IMR-90 (cell line): ENCODE results near the gene STK40. TPM values are rescaled to one million over a fixed set of nuclear protein-coding genes. Genes with fewer than 3 reads are reported as not detected.
A peak's percentile ranks its signal among the peaks of the same experiment; 100 is the strongest.

Experiments
- ATAC-seq: fragments of 200-7000 bp; cut with Tn5 transposase; 2 replicates; pipeline ENCODE4 v1.9.1; 2020; ENCODE audit warnings: low read depth, mild to moderate bottlenecking, moderate library complexity
- BruUV-seq: library from RNA; stranded (reverse); fragments of 400-500 nt; replicated peaks from 2 replicates; lab custom pipeline; 2021; lab: Mats Ljungman, UMichigan
- CTCF ChIA-PET: fragments of 300-600 bp; formaldehyde crosslinking; extraction: SDS; loops from one replicate; lab custom pipeline; 2021; ENCODE audit warnings: antibody characterized with exemption; lab: Yijun Ruan, JAX
- POLR2A ChIA-PET: fragments of 300-600 bp; sonication (Branson Sonifier 250); formaldehyde crosslinking; loops from one replicate; lab custom pipeline; 2022; ENCODE audit warnings: antibody characterized with exemption; ENCODE audit not compliant: unreplicated experiment; lab: Charles Lee
- DNase-seq: peaks from one replicate; pipeline ENCODE4 v3.0.0; 2013
- H2AFZ ChIP-seq: replicated peaks from 2 replicates; pipeline ENCODE3; 2013; ENCODE audit warnings: low read length, mild to moderate bottlenecking; ENCODE audit not compliant: poor library complexity
- H2AK5ac ChIP-seq: 2 replicates; pipeline ENCODE4 v1.6.1; 2013; ENCODE audit warnings: low read depth, low read length, inconsistent platforms
- H2AK9ac ChIP-seq: replicated peaks from 2 replicates; pipeline ENCODE3; 2013; ENCODE audit warnings: mild to moderate bottlenecking, low read depth, low read length, moderate library complexity; ENCODE audit not compliant: poor library complexity
- H2BK120ac ChIP-seq: 2 replicates; pipeline ENCODE4 v1.6.1; 2013; ENCODE audit warnings: low read depth, low read length, inconsistent platforms
- H2BK15ac ChIP-seq: 3 replicates; pipeline ENCODE4 v1.6.1; 2013; ENCODE audit warnings: low read depth, low read length, inconsistent platforms
- H2BK20ac ChIP-seq: 2 replicates; pipeline ENCODE4 v1.6.1; 2013; ENCODE audit warnings: low read depth, mild to moderate bottlenecking, inconsistent platforms, low read length, moderate library complexity
- H2BK5ac ChIP-seq: 2 replicates; pipeline ENCODE4 v1.6.1; 2013; ENCODE audit warnings: mild to moderate bottlenecking, low read depth, low read length, inconsistent platforms; ENCODE audit not compliant: poor library complexity, severe bottlenecking
- H3K14ac ChIP-seq: replicated peaks from 2 replicates; pipeline ENCODE4 v1.6.1; 2013; ENCODE audit warnings: low read depth, low read length, inconsistent platforms
- H3K18ac ChIP-seq: 2 replicates; pipeline ENCODE4 v1.6.1; 2013; ENCODE audit warnings: low read depth, low read length, control low read depth
- H3K23ac ChIP-seq: 2 replicates; pipeline ENCODE4 v1.6.1; 2013; ENCODE audit warnings: low read depth, low read length, inconsistent platforms
- H3K27ac ChIP-seq: 2 replicates; pipeline ENCODE4 v1.5.1; 2013; ENCODE audit warnings: mild to moderate bottlenecking, control low read depth, low read length; ENCODE audit not compliant: insufficient read depth
- H3K27me3 ChIP-seq: 2 replicates; pipeline ENCODE4 v1.6.1; 2013; ENCODE audit warnings: low read length; ENCODE audit not compliant: control insufficient read depth, insufficient read depth
- H3K36me3 ChIP-seq: 2 replicates; pipeline ENCODE4 v1.6.1; 2013; ENCODE audit warnings: low read length, mixed read lengths; ENCODE audit not compliant: control insufficient read depth, insufficient read depth
- H3K4ac ChIP-seq: 2 replicates; pipeline ENCODE4 v1.6.1; 2013; ENCODE audit warnings: low read depth, low read length, inconsistent platforms
- H3K4me1 ChIP-seq: 2 replicates; pipeline ENCODE4 v1.6.1; 2013; ENCODE audit warnings: low read length, mixed read lengths; ENCODE audit not compliant: control insufficient read depth, insufficient read depth
- H3K4me2 ChIP-seq: 2 replicates; pipeline ENCODE4 v1.6.1; 2013; ENCODE audit warnings: low read depth, mild to moderate bottlenecking, control low read depth, low read length, moderate library complexity
- H3K4me3 ChIP-seq: 2 replicates; pipeline ENCODE4 v1.5.1; 2013; ENCODE audit warnings: low read depth, mild to moderate bottlenecking, control low read depth, low read length, moderate library complexity; ENCODE audit not compliant: insufficient read depth
- H3K56ac ChIP-seq: 2 replicates; pipeline ENCODE4 v1.6.1; 2013; ENCODE audit warnings: low read length, inconsistent platforms; ENCODE audit not compliant: insufficient read depth; ENCODE audit errors: extremely low read depth
- H3K79me1 ChIP-seq, 2 experiments: 2 replicates each; pipeline ENCODE4 v1.6.1; 2013; ENCODE audit warnings: low read length in 2 of 2, inconsistent platforms in 1 of 2, low read depth in 1 of 2
- H3K9ac ChIP-seq: 2 replicates; pipeline ENCODE4 v1.6.1; 2013; ENCODE audit warnings: low read depth, low read length, control low read depth
- H3K9me1 ChIP-seq: 2 replicates; pipeline ENCODE4 v1.6.1; 2013; ENCODE audit warnings: low read length, inconsistent platforms; ENCODE audit not compliant: insufficient read depth
- H3K9me3 ChIP-seq: 2 replicates; pipeline ENCODE4 v1.6.1; 2013; ENCODE audit warnings: low read length; ENCODE audit not compliant: control insufficient read depth, insufficient read depth
- H4K20me1 ChIP-seq: 2 replicates; pipeline ENCODE4 v1.6.1; 2013; ENCODE audit warnings: low read length, inconsistent platforms; ENCODE audit not compliant: insufficient read depth
- H4K5ac ChIP-seq: 2 replicates; pipeline ENCODE4 v1.6.1; 2013; ENCODE audit warnings: mild to moderate bottlenecking, low read depth, low read length, control low read depth
- H4K8ac ChIP-seq, 2 experiments: 2 replicates each; pipeline ENCODE4 v1.6.1; 2013; ENCODE audit warnings: low read depth in 2 of 2, low read length in 2 of 2, control low read depth in 1 of 2, inconsistent platforms in 1 of 2
- H4K91ac ChIP-seq: 2 replicates; pipeline ENCODE4 v1.6.1; 2013; ENCODE audit warnings: low read depth, low read length, inconsistent platforms; ENCODE audit not compliant: insufficient read depth
- CEBPB ChIP-seq: IDR thresholded peaks from 2 replicates; pipeline ENCODE4 v1.6.1; 2012; ENCODE audit warnings: low read depth, low read length, improper control_type of control experiment
- CHD1 ChIP-seq: IDR thresholded peaks from 2 replicates; pipeline ENCODE4 v1.6.1; 2012; ENCODE audit warnings: low read depth, low read length, improper control_type of control experiment
- ELK1 ChIP-seq: fragments of 150-350 bp; IDR thresholded peaks from 2 replicates; pipeline ENCODE4 v1.6.1; 2016; ENCODE audit warnings: low read depth, mild to moderate bottlenecking, low read length, moderate library complexity, borderline replicate concordance
- FOS ChIP-seq: fragments of 150-350 bp; IDR thresholded peaks from 2 replicates; pipeline ENCODE4 v1.6.1; 2016; ENCODE audit warnings: low read depth, low read length
- MAFK ChIP-seq: IDR thresholded peaks from 2 replicates; pipeline ENCODE4 v1.6.1; 2012; ENCODE audit warnings: low read depth, low read length, improper control_type of control experiment
- MAZ ChIP-seq: IDR thresholded peaks from 2 replicates; pipeline ENCODE4 v1.6.1; 2012; ENCODE audit warnings: low read depth, mild to moderate bottlenecking, low read length, improper control_type of control experiment, moderate library complexity, borderline replicate concordance
- MXI1 ChIP-seq: IDR thresholded peaks from 2 replicates; pipeline ENCODE4 v1.6.1; 2012; ENCODE audit warnings: low read depth, mild to moderate bottlenecking, low read length, moderate library complexity, borderline replicate concordance
- NFE2L2 ChIP-seq: fragments of 150-350 bp; IDR thresholded peaks from 2 replicates; pipeline ENCODE4 v1.6.1; 2016; ENCODE audit warnings: low read depth, mild to moderate bottlenecking, low read length
- RCOR1 ChIP-seq: IDR thresholded peaks from 2 replicates; pipeline ENCODE4 v1.6.1; 2012; ENCODE audit warnings: mild to moderate bottlenecking, low read length, improper control_type of control experiment; ENCODE audit not compliant: insufficient replicate concordance
- RFX5 ChIP-seq: IDR thresholded peaks from 2 replicates; pipeline ENCODE4 v1.8.0; 2012; ENCODE audit warnings: low read depth, mild to moderate bottlenecking, low read length, moderate library complexity
- SMC3 ChIP-seq: fragments of 150-350 bp; IDR thresholded peaks from 2 replicates; pipeline ENCODE4 v1.6.1; 2016; ENCODE audit warnings: low read depth, mild to moderate bottlenecking, antibody characterized with exemption, low read length, moderate library complexity
- USF2 ChIP-seq: fragments of 150-350 bp; IDR thresholded peaks from 2 replicates; pipeline ENCODE4 v1.6.1; 2017; ENCODE audit warnings: mild to moderate bottlenecking, antibody characterized with exemption, low read length, low read depth
- WGBS, 2 experiments: methylation state at CpG; one replicate each; pipeline versions ENCODE4 v1.1.5 to v1.1.7; 2013; ENCODE audit warnings: missing lambda C conversion rate in 2 of 2; ENCODE audit not compliant: insufficient read length in 1 of 2; ENCODE audit errors: extremely low coverage in 2 of 2; 5-methylcytosine and 5-hydroxymethylcytosine counted together
- dilution Hi-C: fragments of 300-500 bp; cut with HindIII; formaldehyde crosslinking; loops from one replicate; pipeline ENCODE4 v1.14.3; 2018; ENCODE audit warnings: low sequenced_read_pairs; ENCODE audit not compliant: unreplicated experiment
- in situ Hi-C: fragments of 300-500 bp; cut with MboI; formaldehyde crosslinking; loops from 3 replicates; pipeline ENCODE4 v1.14.3; 2019; ENCODE audit warnings: low sequenced_read_pairs, inconsistent platforms, mixed read lengths
- intact Hi-C: fragments of 100-400 bp; cut with micrococcal nuclease; formaldehyde crosslinking; loops from 2 replicates; pipeline ENCODE4 v1.10.0; 2022
- polyA plus RNA-seq, 3 experiments: library from polyadenylated mRNA; depleted of rRNA; stranded (reverse); fragments of >200 nt; gene quantifications; 2 replicates each; pipeline ENCODE4 v1.2.3, GENCODE V29; 2012; ENCODE audit warnings: low replicate concordance in 1 of 3
- total RNA-seq: library from RNA; depleted of rRNA; stranded (reverse); fragments of >200 nt; gene quantifications from 2 replicates; pipeline ENCODE4 v1.2.3, GENCODE V29; 2012

The STK40 gene
- total and polyA plus RNA-seq, 2 of the 4 experiments (the other 2 are of a cell fraction): 16.0 to 29.9 TPM

- dilution Hi-C loops: no loop called here
- H3K4me1 ChIP-seq: peaks cover 45% of the 10 kb centered on the region
These were observed 32.5 kb downstream of the STK40 start for GRCh38 chr1:36352910-36353878.

More at GRCh38 chr1:36352910-36353878, 32.5 kb downstream of the STK40 start:
- peak overlapping the region; percentile 74 for H3K56ac ChIP-seq
- peak overlapping the region; percentile 15; the same call in 1 of the 2 replicates for H3K9ac ChIP-seq
- peak overlapping the region; percentile 99 for H3K23ac ChIP-seq
- H3K4me2 ChIP-seq: peak overlapping the region; percentile 36; the same call in 1 of the 2 replicates
- H3K18ac ChIP-seq: peak overlapping the region; percentile 79
- peak; percentile 19 for ATAC-seq
- in situ Hi-C loops: no loop called here
- H3K9me3 ChIP-seq: no peaks in the 10 kb centered on the region
- H2BK15ac ChIP-seq: peak overlapping the region; percentile 93
- H3K9me1 ChIP-seq: peaks cover 39% of the 10 kb centered on the region
- H3K4ac ChIP-seq: peak overlapping the region; percentile 100
- peak overlapping the region; percentile 78 to 98 for H4K8ac ChIP-seq
- no TSS peak for BruUV-seq
- ChIA-PET POLR2A (interaction anchor here (0.5 to 1.7 kb wide), 2 partner anchors 204 to 207 kb away, joined by 3 to 5 read pairs; partner anchors contain the start of gene TRAPPC3), CTCF (interaction anchor here (1.1 to 3.2 kb wide), 3 partner anchors 11 to 67 kb away, joined by 3 to 18 read pairs (median 4); partner anchors contain the start of gene EVA1B)
- peak overlapping the region; percentile 99 for H2BK5ac ChIP-seq
- peak overlapping the region; percentile 92 for H3K14ac ChIP-seq
- peak overlapping the region; percentile 99 for H2BK120ac ChIP-seq
- no peak overlapping the region for H3K4me3 ChIP-seq
- peak overlapping the region; percentile 79 for H4K5ac ChIP-seq
- H4K20me1 ChIP-seq: no peaks in the 10 kb centered on the region
- peaks cover 46% of the 10 kb centered on the region for H3K36me3 ChIP-seq
- H2AFZ ChIP-seq: peak overlapping the region; percentile 56
- H2AK9ac ChIP-seq: peak overlapping the region; percentile 100
- peak; percentile 79 for DNase-seq
- H4K91ac ChIP-seq: peak overlapping the region; percentile 100
- WGBS, 2 experiments: 54% methylated on average over 7 of the region's 15 CpGs; no CpG with 5 or more reads in 1 of the 2 experiments
- intact Hi-C loops: loop anchor here (2.0 kb wide), 1 partner anchor 16 kb away; no protein-coding TSS in a partner anchor
- peak overlapping the region; percentile 91 for H3K27ac ChIP-seq
- H3K27me3 ChIP-seq: no peaks in the 10 kb centered on the region
- peaks cover 15 to 76% of the 10 kb centered on the region in 2 experiments; a peak in 3 of 4 replicates for H3K79me1 ChIP-seq
- peak overlapping the region; percentile 98 for H2BK20ac ChIP-seq
- TF ChIP-seq CHD1 (no peak), MAFK (no peak), MXI1 (no peak), MAZ (0 out of 2 replicates have a peak, but pooled peaks have one; percentile 6), CEBPB (no peak), RCOR1 (no peak), NFE2L2 (no peak), RFX5 (no peak), USF2 (no peak), ELK1 (no peak), SMC3 (no peak), FOS (peak; percentile 57)
- H2AK5ac ChIP-seq: peak overlapping the region; percentile 99
